ENCODE measurements around the gene MRPS31. TPM values are rescaled to one million over a fixed set of nuclear protein-coding genes. Genes with fewer than 3 reads are reported as not detected.

MRPS31 gene
- total RNA-seq, 4 donors from 2014 or later, result 13.8 to 25.3 (median 15.8) TPM

DNA sequence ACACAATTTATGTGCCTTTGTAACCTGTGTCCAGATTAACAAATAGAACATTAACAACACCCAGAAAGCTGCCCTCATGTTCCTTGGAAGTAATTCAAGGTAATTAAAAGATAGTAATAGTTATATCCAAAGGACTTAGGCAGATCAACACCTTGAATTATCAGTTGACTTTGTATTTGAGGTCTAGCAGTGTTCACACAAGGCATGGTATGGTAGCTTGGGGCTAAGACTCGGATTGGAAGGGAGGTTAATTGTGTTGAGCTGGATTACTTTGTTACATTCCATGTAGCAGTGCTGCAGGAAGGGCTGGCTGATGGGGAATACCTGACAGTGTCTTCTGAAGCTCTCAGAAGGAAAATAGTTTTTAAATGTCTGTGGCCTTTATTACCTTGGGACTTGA, 35.3 kb upstream of the MRPS31 start:
- ATAC-seq, result no peak
- 67 to 78% methylated on average over 1 of the region's 1 CpG for WGBS, 2 donors (ENCODE audit: low coverage in 1 of 2)
- TF ChIP-seq EP300 (IDR thresholded peaks at IDR 0.05) (no peak), CTCF (IDR thresholded peaks at IDR 0.05) (no peak), POLR2A (IDR thresholded peaks at IDR 0.05) (no peak), POLR2AphosphoS5 (IDR thresholded peaks at IDR 0.05) (no peak)

DNA sequence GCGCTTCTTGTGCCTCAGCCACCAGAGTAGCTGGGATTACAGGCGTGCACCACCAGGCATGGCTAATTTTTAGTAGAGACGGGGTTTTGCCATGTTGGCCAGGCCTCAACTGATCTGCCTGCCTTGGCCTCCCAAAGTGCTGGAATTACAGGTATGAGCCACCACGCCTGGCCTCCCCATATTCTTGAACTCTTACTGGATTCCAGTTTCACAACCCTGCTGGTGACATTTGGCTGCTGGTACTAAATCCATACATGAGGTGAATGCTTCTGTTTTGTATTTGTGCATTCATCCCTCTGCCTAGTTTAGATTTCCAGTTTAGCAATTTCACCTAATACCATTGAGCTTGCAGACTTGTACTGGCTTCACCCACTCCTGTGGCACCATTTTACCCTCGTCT, 32.3 kb upstream of the MRPS31 start:
- H3K4me3 ChIP-seq, result no peak overlapping the region
- WGBS, 2 donors (ENCODE audit: low coverage in 1 of 2), result 90 to 100% methylated on average over 2 of the region's 5 CpGs
- no peak overlapping the region for H3K27ac ChIP-seq
- H3K9me3 ChIP-seq, result no peaks in the 10 kb centered on the region
- no peak for ATAC-seq
- H3K36me3 ChIP-seq, result peaks cover 0 to 97% of the 10 kb centered on the region in 2 donors
- H3K4me1 ChIP-seq, result no peaks in the 10 kb centered on the region
- TF ChIP-seq POLR2A (IDR thresholded peaks at IDR 0.05), result no peak
- no peak for TF ChIP-seq EP300 (IDR thresholded peaks at IDR 0.05)
- no peak for TF ChIP-seq CTCF (IDR thresholded peaks at IDR 0.05)
- TF ChIP-seq POLR2AphosphoS5 (IDR thresholded peaks at IDR 0.05), result no peak
- H3K27me3 ChIP-seq, result no peaks in the 10 kb centered on the region

More for the DNA sequence above, 35.3 kb upstream of the MRPS31 start:
- Histone ChIP-seq H3K9me3 (no peaks in the 10 kb centered on the region), H3K4me3 (no peak overlapping the region), H3K36me3 (peaks cover 0 to 97% of the 10 kb centered on the region in 2 donors), H3K4me1 (no peaks in the 10 kb centered on the region), H3K27me3 (no peaks in the 10 kb centered on the region), H3K27ac (no peak overlapping the region)

GRCh38 chr13:40801255-40802217, 30.5 kb upstream of the MRPS31 start:
- 75 to 79% methylated on average over 5 of the region's 6 CpGs for WGBS, 2 donors (ENCODE audit: low coverage in 1 of 2)
- H3K36me3 ChIP-seq, result peaks cover 0 to 92% of the 10 kb centered on the region in 2 donors
- no peaks in the 10 kb centered on the region for H3K9me3 ChIP-seq
- no peak overlapping the region for H3K27ac ChIP-seq
- no peaks in the 10 kb centered on the region for H3K4me1 ChIP-seq
- no peak overlapping the region for H3K4me3 ChIP-seq
- ATAC-seq, result no peak
- TF ChIP-seq EP300 (IDR thresholded peaks at IDR 0.05) (no peak), CTCF (IDR thresholded peaks at IDR 0.05) (no peak), POLR2A (IDR thresholded peaks at IDR 0.05) (no peak), POLR2AphosphoS5 (IDR thresholded peaks at IDR 0.05) (no peak)
- no peaks in the 10 kb centered on the region for H3K27me3 ChIP-seq

- no peak overlapping the region for H3K27ac ChIP-seq
- H3K4me1 ChIP-seq, result no peaks in the 10 kb centered on the region
- ATAC-seq, result no peak
- no peak overlapping the region for H3K4me3 ChIP-seq
- H3K27me3 ChIP-seq, result no peaks in the 10 kb centered on the region
- no peak for TF ChIP-seq POLR2A (IDR thresholded peaks at IDR 0.05)
- TF ChIP-seq POLR2AphosphoS5 (IDR thresholded peaks at IDR 0.05), result no peak
- TF ChIP-seq EP300 (IDR thresholded peaks at IDR 0.05), result no peak
- no peak for TF ChIP-seq CTCF (IDR thresholded peaks at IDR 0.05)
- H3K9me3 ChIP-seq, result no peaks in the 10 kb centered on the region
- peaks cover 0 to 91% of the 10 kb centered on the region in 2 donors for H3K36me3 ChIP-seq
- WGBS, 2 donors (ENCODE audit: low coverage in 1 of 2), result 70 to 90% methylated on average over 3 to 4 of the region's 5 CpGs
Measured at GRCh38 chr13:40800559-40800958, 29.6 kb upstream of the MRPS31 start.

DNA sequence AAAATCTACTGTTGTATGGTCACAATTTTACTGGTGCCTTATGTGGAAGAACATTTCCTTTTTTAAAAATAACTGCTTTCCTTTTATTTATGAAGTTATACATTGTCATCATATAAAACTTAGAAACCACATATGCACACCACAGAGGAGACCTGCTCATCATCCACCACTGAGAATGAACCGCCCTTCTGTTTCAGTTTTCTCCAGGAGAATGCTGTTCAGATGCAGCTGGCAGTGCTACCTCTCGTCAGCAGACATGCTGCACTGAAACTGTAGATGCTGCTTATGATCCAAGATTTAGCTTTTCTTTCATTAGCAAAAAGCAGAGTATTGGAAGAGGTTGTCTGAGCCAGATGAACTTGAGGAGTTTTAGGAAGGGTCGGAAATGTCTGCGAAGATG, 28.5 kb upstream of the MRPS31 start:
- no peak for ATAC-seq
- Histone ChIP-seq H3K9me3 (no peaks in the 10 kb centered on the region), H3K36me3 (peaks cover 0 to 91% of the 10 kb centered on the region in 2 donors), H3K4me3 (no peak overlapping the region), H3K27me3 (no peaks in the 10 kb centered on the region), H3K4me1 (no peaks in the 10 kb centered on the region), H3K27ac (no peak overlapping the region)
- WGBS, 2 donors (ENCODE audit: low coverage in 1 of 2), result 92 to 94% methylated on average over 3 to 4 of the region's 4 CpGs
- TF ChIP-seq POLR2A (IDR thresholded peaks at IDR 0.05), result no peak
- TF ChIP-seq CTCF (IDR thresholded peaks at IDR 0.05), result no peak
- no peak for TF ChIP-seq EP300 (IDR thresholded peaks at IDR 0.05)
- no peak for TF ChIP-seq POLR2AphosphoS5 (IDR thresholded peaks at IDR 0.05)

Measured in gastroesophageal sphincter (tissue), 4 donors.